Ectodermal cell (in vitro differentiated cells): Measurements from ENCODE around the gene QARS1. TPM values are rescaled to one million over a fixed set of nuclear protein-coding genes. Genes with fewer than 3 reads are reported as not detected.

Experiments
- H3K27ac ChIP-seq: 2 replicates; pipeline ENCODE4 v1.7.0; 2013; ENCODE audit warnings: mild to moderate bottlenecking, low read depth, low read length; ENCODE audit not compliant: insufficient read depth, poor library complexity, severe bottlenecking
- H3K27me3 ChIP-seq: 2 replicates; pipeline ENCODE4 v1.7.0; 2013; ENCODE audit warnings: mild to moderate bottlenecking, low read length; ENCODE audit not compliant: insufficient read depth, control insufficient read depth, poor library complexity, severe bottlenecking
- H3K36me3 ChIP-seq: one replicate; pipeline ENCODE4 v1.7.0; 2013; ENCODE audit warnings: low read length; ENCODE audit not compliant: control insufficient read depth, insufficient read depth
- H3K4me1 ChIP-seq: one replicate; pipeline ENCODE4 v1.7.0; 2013; ENCODE audit warnings: low read length; ENCODE audit not compliant: control insufficient read depth, insufficient read depth
- H3K4me3 ChIP-seq: 2 replicates; pipeline ENCODE4 v1.7.0; 2013; ENCODE audit warnings: low read depth, low read length, control low read depth; ENCODE audit not compliant: insufficient read depth
- H3K9me3 ChIP-seq: 2 replicates; pipeline ENCODE4 v1.7.0; 2013; ENCODE audit warnings: mild to moderate bottlenecking, low read length, moderate library complexity; ENCODE audit not compliant: control insufficient read depth
- WGBS, 2 experiments: methylation state at CpG; one replicate each; pipeline ENCODE4 v1.1.7; 2013; ENCODE audit warnings: missing lambda C conversion rate in 2 of 2; 5-methylcytosine and 5-hydroxymethylcytosine counted together
- polyA plus RNA-seq, 4 experiments: library from polyadenylated mRNA; stranded (reverse); fragments of 50-300 nt; gene quantifications; one replicate each; pipeline ENCODE4 v1.2.3, GENCODE V29; 2013

Gene QARS1
- polyA plus RNA-seq (2013, experiment 1 of 4): 396 TPM
- 440 TPM for polyA plus RNA-seq (2013, experiment 2 of 4)
- polyA plus RNA-seq (2013, experiment 3 of 4): 317 TPM
- 350 TPM for polyA plus RNA-seq (2013, experiment 4 of 4)

DNA sequence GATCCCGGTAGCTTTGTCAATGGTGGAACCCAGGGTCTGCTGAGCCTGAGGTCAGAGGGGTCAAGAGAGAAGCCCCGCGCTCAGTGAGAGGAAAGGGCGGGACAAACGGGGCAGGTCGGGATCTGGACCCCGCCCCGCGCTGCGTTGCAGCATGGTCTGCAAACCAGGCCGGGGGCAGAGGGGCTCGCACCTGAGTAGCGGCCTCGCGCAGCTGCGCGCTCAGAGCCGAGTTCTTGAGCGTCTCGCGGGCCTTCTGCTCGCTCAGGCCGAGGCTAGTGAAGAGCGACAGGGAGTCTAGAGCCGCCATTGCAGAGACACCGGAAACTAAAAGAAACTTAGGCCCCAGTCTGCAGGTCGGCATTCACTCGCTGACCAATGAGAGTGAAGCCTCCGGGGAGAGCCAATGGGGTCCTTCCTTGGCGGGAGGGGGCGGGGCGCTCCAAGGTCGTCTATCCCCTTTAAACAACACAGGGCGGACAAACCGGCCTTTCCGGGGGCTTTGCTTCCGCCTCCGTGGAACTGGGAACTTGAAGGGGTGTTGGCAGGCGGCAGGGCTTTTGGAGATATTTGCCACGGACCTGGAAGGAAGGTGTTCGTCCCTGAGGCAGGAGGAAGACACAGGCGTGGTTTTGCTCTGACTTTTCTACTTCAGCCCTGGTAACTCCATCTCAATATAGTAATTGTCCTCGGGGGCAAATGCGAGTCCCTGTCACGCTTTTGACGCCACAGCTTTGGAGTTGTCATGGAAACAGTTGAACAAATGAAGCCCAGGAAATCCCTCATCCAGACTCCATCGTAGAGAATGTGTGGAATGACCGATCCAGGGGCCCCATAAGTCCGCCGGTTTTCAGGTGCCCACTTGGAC, at the start of gene QARS1:
TSS of gene QARS1 (minus strand) at position 331 of the 865 bp plus-strand sequence. CDS start at position 307, 24 bp downstream.
- Histone ChIP-seq H3K4me1 (peaks cover 13% of the 10 kb centered on the region), H3K27me3 (no peaks in the 10 kb centered on the region), H3K4me3 (peak within 1 kb of the TSS; percentile 80), H3K36me3 (peaks cover 30% of the 10 kb centered on the region), H3K27ac (peak within 1 kb of the TSS; percentile 93), H3K9me3 (no peaks in the 10 kb centered on the region)
- 2% methylated on average over 50 of the region's 50 CpGs for WGBS, 2 experiments

DNA sequence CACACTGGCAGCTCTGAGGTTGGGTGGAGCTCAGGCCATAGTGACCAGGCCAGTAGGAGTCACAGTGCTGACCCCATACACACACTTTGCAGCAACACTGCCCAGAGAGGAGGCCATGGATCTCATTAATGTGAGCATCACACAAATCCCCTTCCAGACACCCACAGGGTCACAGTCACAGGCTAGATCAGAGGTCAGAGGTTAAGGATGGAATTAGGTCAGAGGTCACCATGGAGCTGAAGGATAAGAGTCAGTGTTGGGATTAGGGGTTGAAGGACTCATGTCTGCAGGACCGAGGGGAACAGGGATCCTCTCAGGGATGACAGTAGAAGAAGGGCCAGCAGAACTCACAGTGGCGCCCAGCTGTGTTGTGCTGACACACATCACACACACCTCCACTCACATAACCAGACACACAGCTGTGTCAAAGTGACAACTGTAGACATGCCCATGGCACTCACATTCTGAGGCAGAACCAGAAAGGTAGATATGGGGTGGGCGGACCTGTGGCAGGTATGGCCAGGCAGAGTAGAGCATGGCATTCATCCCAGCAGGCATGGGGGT, 48.9 kb upstream of the QARS1 start:
- Histone ChIP-seq H3K4me3 (no peak overlapping the region), H3K36me3 (no peaks in the 10 kb centered on the region)
- 82 to 88% methylated on average over 3 of the region's 3 CpGs for WGBS, 2 experiments

DNA sequence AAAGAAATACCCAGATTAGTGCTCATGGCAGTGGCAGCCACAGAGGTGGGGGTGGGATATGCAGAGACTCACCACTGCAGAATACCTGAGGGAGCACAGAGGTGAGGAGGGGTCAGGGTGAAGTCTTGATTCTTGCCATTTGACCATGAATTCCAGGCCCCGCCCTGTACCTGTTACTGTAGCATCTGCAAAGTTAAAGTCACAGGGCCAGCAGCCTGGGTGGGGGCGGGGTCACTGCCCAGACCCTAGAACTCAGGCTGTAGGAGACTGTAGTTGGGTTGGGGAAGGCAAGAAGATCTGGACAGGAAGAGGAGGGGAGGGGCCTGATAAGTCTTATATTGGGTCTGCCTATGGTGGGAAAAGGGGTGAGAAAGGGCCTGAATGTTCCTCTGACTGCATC, 47.1 kb upstream of the QARS1 start:
- no peaks in the 10 kb centered on the region for H3K4me1 ChIP-seq
- no peaks in the 10 kb centered on the region for H3K27me3 ChIP-seq
- H3K9me3 ChIP-seq: no peaks in the 10 kb centered on the region
- H3K27ac ChIP-seq: no peak overlapping the region
- 86 to 94% methylated on average over 2 of the region's 2 CpGs for WGBS, 2 experiments
- no peak overlapping the region for H3K4me3 ChIP-seq
- H3K36me3 ChIP-seq: no peaks in the 10 kb centered on the region

More for the DNA sequence above, 48.9 kb upstream of the QARS1 start:
- Histone ChIP-seq H3K4me1 (no peaks in the 10 kb centered on the region), H3K27me3 (no peaks in the 10 kb centered on the region), H3K27ac (no peak overlapping the region), H3K9me3 (no peaks in the 10 kb centered on the region)

DNA sequence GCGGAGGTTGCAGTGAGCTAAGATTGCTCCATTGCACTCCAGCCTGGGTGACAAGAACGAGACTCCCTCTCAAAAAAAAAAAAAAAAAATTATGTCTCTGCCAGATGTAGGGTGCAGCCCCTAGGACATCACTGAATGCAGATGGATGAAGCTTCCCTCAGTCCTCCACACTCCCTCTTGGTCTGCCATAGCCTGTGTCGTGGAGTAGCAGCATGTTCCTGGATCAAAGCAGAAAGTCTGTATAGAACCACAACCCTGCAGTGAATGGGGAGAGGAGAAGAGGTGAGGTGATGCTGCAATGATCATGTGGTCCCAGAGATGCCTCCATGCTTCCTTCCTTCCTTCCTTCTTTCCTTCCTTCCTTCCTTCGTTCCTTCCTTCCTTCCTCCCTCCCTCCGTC, 43.6 kb upstream of the QARS1 start:
- 87 to 91% methylated on average over 5 of the region's 5 CpGs for WGBS, 2 experiments
- Histone ChIP-seq H3K27ac (no peak overlapping the region), H3K4me3 (no peak overlapping the region), H3K27me3 (no peaks in the 10 kb centered on the region), H3K9me3 (no peaks in the 10 kb centered on the region), H3K36me3 (no peaks in the 10 kb centered on the region), H3K4me1 (no peaks in the 10 kb centered on the region)

DNA sequence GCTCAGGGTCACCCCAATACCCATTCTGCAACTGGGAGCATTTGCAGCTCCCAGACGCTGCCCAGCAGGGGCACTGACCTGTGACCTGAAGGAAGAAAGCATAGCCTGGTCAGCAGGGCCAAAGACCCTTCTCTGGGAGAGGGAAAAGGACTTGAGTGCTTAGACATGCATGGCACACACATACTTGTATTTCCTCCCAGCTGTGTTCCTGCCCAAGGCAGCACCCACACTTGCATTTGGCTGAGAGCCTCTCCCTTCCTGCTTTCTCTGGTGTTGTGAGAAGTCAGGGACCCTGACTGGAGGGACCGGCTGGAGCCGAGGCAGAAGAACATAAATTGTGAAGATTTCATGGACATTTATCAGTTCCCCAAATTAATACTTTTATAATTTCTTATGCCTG, 35.5 kb upstream of the QARS1 start:
- WGBS, 2 experiments: 74% methylated on average over 2 to 3 of the region's 3 CpGs
- H3K27me3 ChIP-seq: no peaks in the 10 kb centered on the region

DNA sequence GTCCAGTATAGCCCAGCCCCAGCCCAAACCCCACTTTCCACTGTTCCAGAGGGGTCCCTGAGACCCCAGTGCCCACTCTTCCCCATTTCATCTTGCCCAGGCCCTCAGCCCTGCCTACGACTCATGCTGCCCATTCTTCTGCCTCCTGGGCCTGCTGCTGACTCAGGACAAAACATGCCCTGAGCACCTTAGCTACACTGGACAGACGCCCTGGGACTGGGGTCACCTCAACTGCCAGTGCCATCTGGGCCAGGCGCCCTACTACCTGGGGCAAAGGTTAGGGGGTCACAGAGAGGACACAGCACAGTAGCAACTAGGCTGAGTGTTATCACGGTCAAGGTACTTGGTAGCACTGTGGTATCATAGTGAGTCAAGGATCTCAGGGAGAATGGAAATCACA, 30.9 kb upstream of the QARS1 start:
- Histone ChIP-seq H3K9me3 (no peaks in the 10 kb centered on the region), H3K4me3 (no peak overlapping the region), H3K27me3 (no peaks in the 10 kb centered on the region), H3K27ac (no peak overlapping the region), H3K4me1 (peaks cover 4% of the 10 kb centered on the region), H3K36me3 (no peaks in the 10 kb centered on the region)
- 89 to 90% methylated on average over 4 of the region's 4 CpGs for WGBS, 2 experiments

More for the DNA sequence above, 35.5 kb upstream of the QARS1 start:
- Histone ChIP-seq H3K4me1 (no peaks in the 10 kb centered on the region), H3K4me3 (no peak overlapping the region), H3K27ac (no peak overlapping the region), H3K36me3 (no peaks in the 10 kb centered on the region), H3K9me3 (no peaks in the 10 kb centered on the region)

DNA sequence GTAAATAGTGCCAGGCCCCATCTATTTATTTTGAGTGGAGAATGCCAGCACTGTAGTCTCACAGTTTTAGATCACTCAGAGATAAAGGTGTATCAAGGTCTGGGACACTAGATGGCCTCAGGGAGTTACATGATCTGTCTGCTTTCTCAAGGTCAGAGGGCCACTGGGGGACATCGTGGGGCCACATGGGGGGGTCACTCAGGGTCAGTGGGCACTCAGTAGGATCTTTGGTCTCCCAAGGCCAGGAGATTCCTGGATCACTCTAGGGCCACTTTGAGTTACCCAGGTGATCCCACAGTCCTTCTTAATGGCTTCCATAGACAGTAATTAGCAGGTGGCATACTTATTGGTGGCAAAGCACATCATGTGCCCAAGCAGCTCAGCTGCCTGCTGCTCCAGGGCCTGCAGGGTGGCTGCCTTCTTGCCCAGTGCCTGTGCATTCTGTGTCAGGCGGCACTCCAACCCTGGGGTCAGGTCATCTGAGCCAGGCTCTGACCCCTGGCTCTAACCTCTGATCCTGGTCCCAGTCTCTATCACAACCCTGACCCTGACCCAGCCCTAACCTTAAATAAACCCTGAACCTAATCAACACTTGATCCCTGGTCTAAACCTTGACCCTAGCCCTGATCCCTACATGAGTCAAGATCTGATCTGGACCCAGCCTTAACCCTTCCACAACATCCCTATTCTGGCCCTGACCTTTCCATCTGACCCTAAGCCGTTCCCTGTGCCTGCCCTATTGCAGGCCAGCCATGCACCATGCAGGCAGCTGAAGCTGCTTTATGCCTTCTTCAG, 30.1 kb upstream of the QARS1 start:
- Histone ChIP-seq H3K9me3 (no peaks in the 10 kb centered on the region), H3K4me1 (peaks cover 4% of the 10 kb centered on the region), H3K4me3 (no peak overlapping the region), H3K27ac (no peak overlapping the region), H3K27me3 (no peaks in the 10 kb centered on the region), H3K36me3 (no peaks in the 10 kb centered on the region)
- 77 to 79% methylated on average over 3 of the region's 3 CpGs for WGBS, 2 experiments

DNA sequence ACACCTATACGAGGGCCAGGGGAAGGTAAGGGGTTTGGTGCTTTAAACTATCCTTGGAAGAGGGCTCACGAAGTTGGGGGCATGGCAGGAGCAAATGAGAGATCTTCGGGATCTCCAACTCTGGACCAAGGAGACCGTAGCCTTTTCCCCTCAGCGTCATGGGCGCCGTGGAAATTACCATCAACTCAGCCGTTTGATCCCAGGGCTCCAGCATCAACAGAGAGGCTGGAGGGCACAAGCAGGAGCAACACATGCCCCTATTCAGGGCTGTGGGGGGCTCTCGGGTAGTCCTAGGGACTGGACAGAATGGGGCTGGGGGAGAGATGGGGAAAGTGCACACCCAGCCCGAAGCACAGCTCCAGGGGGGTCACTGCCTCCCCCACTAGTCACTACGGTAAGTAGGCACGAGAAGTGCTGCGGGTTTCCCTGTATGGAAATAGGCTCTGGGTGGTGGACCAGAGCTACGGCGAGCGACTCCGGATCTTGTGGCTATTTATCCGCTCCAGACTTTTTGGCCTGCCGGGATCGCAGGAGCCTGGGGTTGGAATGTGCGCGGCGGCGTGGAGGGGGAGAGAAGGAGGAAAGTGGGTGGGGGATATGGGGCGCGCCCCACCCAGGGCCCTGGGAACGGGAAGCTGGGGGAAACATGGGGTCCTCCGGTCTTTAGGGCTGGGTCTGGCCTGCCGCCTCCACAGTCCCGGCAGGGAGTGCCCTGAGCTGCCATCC, 28.8 kb upstream of the QARS1 start:
- H3K27me3 ChIP-seq: no peaks in the 10 kb centered on the region
- H3K4me3 ChIP-seq: peak overlapping the region; percentile 64
- H3K27ac ChIP-seq: no peak overlapping the region
- WGBS, 2 experiments: 1% methylated on average over 30 of the region's 30 CpGs
- H3K36me3 ChIP-seq: no peaks in the 10 kb centered on the region
- no peaks in the 10 kb centered on the region for H3K9me3 ChIP-seq
- peaks cover 4% of the 10 kb centered on the region for H3K4me1 ChIP-seq

DNA sequence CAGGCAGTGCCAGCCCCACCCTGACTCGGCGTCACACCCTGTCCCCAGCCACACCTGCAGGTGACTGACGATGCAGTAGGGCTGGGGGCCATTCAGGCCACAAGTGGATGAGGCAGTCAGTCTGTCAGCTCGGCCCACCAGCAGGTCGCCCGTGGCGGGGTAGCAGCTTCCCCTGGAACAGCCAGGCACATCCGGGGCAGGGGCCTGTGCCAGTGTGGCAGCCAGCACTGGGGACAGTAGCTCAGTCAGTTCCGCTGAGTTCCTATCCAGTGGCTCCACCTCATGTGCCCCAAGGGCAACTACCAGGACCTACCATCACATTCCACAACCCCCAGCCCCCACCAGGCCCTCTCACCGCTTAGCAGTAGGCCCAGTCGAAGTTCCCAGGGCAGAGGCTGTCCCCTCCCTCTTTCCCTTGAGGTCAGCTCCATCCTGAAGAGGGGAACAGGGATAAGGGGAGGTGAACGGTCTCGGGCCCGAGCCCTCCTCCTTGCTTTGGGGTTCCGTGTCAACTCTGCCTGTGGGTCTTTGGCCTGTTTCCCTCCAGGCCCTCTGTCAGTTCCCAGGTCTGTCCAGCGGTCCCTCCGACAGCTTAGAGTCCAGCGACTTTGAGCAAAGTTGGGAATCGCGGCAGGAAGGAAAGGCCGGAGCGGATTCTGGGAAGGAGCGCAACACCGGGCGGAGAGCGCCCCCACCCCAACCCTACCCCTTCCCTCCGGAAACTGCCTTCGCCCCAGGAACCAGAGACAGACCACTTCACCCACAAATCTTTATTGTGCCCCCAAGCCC, 28.1 kb upstream of the QARS1 start, which contains the start of gene LAMB2:
TSS of gene LAMB2 (minus strand) at position 614 of the 789 bp plus-strand sequence. CDS start at position 431, 183 bp downstream.
- WGBS, 2 experiments: 4 to 5% methylated on average over 28 of the region's 28 CpGs
- Histone ChIP-seq H3K36me3 (no peaks in the 10 kb centered on the region), H3K27me3 (no peaks in the 10 kb centered on the region), H3K4me3 (peak within 1 kb of the TSS; percentile 64), H3K27ac (peak within 1 kb of the TSS; percentile 80), H3K4me1 (peaks cover 4% of the 10 kb centered on the region), H3K9me3 (no peaks in the 10 kb centered on the region)
